Right lobe of liver (tissue), 4 donors: ENCODE data around the gene TNS1.

Experiments used
- CTCF ChIP-seq, 4 donors: fragments of 200-600 bp in 3 of 4; fragments of 450-650 bp in 1 of 4; IDR thresholded peaks; one replicate each; pipeline versions ENCODE4 v1.5.1 to v1.8.0; 2016 to 2022; ENCODE audit warnings: antibody characterized with exemption in 4 of 4, mild to moderate bottlenecking in 2 of 4
- POLR2A ChIP-seq: fragments of 450-650 bp; IDR thresholded peaks from one replicate; pipeline ENCODE4 v1.6.1; 2017; ENCODE audit warnings: antibody characterized with exemption, mild to moderate bottlenecking
- donor health status: DM: no; HTN: no; CAD: no.
- donor health status: DM: no; HTN: no; CAD: no.
- donor health status: DM: no; HTN: yes; CAD: no.

- no peak for TF ChIP-seq CTCF (IDR thresholded peaks at IDR 0.05)
- TF ChIP-seq POLR2A, result no peak
Observed at GRCh38 chr2:217877866-217878265, 124.9 kb downstream of the TNS1 start.
